ENCODE data around the gene ASB12.

ASB12 gene

DNA sequence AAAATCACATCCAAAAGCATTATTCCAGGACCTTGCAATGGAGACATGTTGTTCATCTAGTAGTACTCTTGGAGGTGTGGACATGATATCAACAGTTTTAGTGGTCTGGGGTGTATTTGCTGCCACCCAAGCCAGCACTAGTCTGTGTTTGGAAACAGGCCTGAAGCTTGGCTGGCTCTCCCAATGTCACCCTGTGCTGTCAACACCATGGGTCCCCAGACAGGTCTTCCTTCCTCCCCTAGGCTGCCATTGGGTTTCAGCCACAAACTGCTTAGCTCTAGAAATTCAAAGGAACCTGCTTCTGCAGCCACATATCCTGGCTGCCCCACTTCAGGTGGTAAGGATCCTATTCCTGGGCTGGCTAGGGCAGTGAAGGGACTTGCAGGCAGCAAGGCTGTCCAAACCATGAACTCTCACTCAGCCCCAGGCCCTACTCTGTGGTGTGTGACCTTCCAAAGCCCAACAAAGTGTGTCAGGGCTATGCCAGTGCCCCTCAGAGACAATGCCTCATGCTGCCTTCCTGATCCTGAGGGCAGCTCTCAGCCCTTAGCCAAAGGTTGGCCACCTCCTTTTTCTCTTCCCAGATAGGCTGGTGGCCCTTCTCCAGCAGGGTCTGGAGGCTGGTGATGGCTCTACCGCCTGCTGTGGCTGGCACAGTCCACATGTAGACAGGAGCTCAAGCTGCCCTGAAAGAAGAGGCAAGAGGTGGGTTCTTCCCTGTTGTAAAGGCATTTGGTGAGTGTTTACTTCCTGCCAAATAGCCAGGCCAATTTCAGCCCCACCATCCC is 43.2 kb downstream of the ASB12 start:
- no peak for DNase-seq

DNA sequence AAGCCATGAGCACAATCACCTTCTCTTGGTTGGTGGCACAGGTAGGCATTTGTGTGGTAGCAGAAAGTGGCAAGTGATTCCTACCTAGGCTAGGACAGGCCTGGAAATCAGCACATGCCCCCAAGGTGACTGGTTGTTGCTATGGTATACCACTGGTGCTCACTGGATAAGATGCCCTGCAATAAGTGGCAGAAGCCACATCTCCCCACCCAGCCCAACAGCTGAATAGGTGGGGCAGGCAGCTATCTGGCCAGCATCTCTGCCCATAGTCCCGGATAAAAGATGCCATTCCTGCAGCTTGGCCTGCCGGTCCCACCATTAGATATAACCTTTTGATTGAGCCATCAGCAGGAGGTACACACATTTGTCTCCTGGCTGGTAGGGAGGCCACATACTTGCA is 46.0 kb downstream of the ASB12 start:
- no peak for DNase-seq

DNA sequence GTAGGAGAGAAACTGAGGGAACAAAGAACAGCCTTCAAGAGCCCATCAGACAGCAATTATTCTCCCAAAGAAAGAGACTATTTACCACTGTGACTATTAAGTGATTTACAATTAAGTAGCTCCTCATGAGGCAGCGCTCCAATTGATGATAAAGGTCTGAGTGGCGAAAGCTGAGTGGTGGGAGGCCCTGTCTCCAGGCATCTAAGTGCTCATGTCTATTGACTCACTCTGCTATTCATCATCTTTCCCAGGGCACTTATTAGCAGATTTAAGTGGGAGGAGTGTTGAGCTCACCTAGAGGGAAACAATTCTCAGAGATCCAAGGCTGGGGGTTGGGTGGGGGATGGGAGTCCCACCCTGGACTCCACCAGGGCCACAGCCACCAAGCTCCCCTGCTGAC is 48.2 kb downstream of the ASB12 start:
- DNase-seq: no peak

DNA sequence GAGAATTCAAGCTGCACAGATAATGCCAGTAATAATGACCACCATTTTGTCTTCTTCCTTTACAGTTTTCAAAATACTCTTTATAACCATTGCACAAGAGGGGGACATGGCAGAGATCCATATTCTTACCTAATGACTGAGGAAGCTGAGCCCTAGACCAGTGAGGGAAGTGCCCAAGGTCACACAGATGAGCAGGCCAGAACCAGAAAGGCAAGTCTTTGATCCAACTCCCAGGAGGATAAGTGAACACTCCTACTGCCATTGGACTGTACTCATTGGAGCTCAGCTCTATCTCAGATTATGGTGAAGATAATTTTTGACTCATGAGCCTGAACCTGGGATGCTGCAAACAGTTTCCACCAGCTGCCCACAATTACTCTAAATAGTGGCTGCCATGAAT is 53.5 kb downstream of the ASB12 start:
- DNase-seq: no peak

Data from amygdala (tissue), 56 donors.